HG03558 (cell line): Measurements from ENCODE around the gene OPN4.

Source experiments
- ATAC-seq: cut with Tn5 transposase; IDR thresholded peaks from one replicate; pipeline ENCODE4 v1.9.1; 2021; ENCODE audit warnings: moderate number of reproducible peaks; ENCODE audit not compliant: unreplicated experiment; ENCODE audit errors: extremely low read depth

OPN4 gene

GRCh38 chr10:86646933-86647332 lies 7.4 kb upstream of the OPN4 start:
- ATAC-seq = no peak

- ATAC-seq = no peak
These were observed 6.3 kb upstream of the OPN4 start for GRCh38 chr10:86647773-86648703.

GRCh38 chr10:86648704-86649427 lies 5.5 kb upstream of the OPN4 start:
- ATAC-seq = no peak

GRCh38 chr10:86649471-86650150 lies 4.7 kb upstream of the OPN4 start:
- no peak for ATAC-seq

GRCh38 chr10:86650151-86650550 lies 4.2 kb upstream of the OPN4 start:
- ATAC-seq = no peak

GRCh38 chr10:86651021-86651471 lies 3.3 kb upstream of the OPN4 start:
- ATAC-seq = no peak

- no peak for ATAC-seq
These were observed 2.6 kb upstream of the OPN4 start for GRCh38 chr10:86651631-86652331.

- ATAC-seq = no peak
These were observed 1.8 kb upstream of the OPN4 start for GRCh38 chr10:86652361-86653202.

- no peak for ATAC-seq
These were observed 968 bp upstream of the OPN4 start for GRCh38 chr10:86653379-86653778.

- no peak for ATAC-seq
These were observed 360 bp upstream of the OPN4 start for GRCh38 chr10:86653987-86654386.

GRCh38 chr10:86655173-86655540 lies 810 bp downstream of the OPN4 start:
- no peak for ATAC-seq

- no peak for ATAC-seq
These were observed 1.2 kb downstream of the OPN4 start for GRCh38 chr10:86655596-86655995.

GRCh38 chr10:86657011-86657395 lies 2.7 kb downstream of the OPN4 start:
- ATAC-seq = no peak

GRCh38 chr10:86657396-86658011 lies 3.2 kb downstream of the OPN4 start:
- no peak for ATAC-seq

- no peak for ATAC-seq
These were observed 4.0 kb downstream of the OPN4 start for GRCh38 chr10:86658261-86658741.

GRCh38 chr10:86658751-86659150 lies 4.4 kb downstream of the OPN4 start:
- ATAC-seq = no peak

GRCh38 chr10:86659161-86659691 lies 4.9 kb downstream of the OPN4 start:
- ATAC-seq = no peak

GRCh38 chr10:86659721-86660453 lies 5.5 kb downstream of the OPN4 start:
- ATAC-seq = no peak
